ENCODE measurements around the gene RNF148. TPM values are rescaled to one million over a fixed set of nuclear protein-coding genes. Genes with fewer than 3 reads are reported as not detected.

RNF148 gene
- total RNA-seq, 4 donors from 2014 or later: 3.4 to 7.4 (median 4.8) TPM

DNA sequence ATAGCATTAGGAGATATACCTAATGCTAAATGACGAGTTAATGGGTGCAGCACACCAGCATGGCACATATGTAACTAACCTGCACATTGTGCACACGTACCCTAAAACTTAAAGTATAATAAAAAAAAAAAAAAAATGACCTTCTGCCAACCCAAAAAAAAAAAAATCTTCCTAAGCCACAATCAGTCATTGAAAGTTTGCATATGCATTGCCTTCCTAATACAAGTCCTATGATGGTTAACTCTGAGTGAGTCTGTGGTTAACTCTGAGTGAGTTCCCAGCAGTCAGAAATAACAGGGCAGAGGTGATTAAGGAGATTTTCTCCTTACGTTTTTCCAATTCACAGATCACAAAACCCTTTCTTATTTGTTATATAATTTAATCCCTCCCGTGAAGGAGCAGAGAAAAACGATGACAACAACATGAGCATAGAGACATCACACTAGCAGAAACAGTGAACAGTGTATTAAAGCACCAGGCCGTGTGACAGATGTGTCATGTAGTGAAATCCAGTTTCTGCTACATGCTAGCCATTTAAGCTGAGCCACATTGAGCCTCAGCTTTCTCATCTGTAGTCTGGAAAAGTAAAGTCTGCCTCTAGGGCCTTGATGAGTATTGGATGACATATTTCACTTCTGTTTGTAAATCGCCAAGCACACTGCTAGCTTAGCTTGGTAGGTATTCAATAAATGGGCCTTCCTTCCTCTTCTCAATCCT, 7.4 kb upstream of the RNF148 start:
- no peak for DNase-seq
- intact Hi-C loops (cut with DNase I; ENCODE audit: low total_unique reads): no loop called here
- H3K9me3 ChIP-seq: no peaks in the 10 kb centered on the region
- no peak overlapping the region for H3K27ac ChIP-seq
- H3K27me3 ChIP-seq: no peaks in the 10 kb centered on the region
- H3K36me3 ChIP-seq: no peaks in the 10 kb centered on the region
- TF ChIP-seq, protein P1, sequence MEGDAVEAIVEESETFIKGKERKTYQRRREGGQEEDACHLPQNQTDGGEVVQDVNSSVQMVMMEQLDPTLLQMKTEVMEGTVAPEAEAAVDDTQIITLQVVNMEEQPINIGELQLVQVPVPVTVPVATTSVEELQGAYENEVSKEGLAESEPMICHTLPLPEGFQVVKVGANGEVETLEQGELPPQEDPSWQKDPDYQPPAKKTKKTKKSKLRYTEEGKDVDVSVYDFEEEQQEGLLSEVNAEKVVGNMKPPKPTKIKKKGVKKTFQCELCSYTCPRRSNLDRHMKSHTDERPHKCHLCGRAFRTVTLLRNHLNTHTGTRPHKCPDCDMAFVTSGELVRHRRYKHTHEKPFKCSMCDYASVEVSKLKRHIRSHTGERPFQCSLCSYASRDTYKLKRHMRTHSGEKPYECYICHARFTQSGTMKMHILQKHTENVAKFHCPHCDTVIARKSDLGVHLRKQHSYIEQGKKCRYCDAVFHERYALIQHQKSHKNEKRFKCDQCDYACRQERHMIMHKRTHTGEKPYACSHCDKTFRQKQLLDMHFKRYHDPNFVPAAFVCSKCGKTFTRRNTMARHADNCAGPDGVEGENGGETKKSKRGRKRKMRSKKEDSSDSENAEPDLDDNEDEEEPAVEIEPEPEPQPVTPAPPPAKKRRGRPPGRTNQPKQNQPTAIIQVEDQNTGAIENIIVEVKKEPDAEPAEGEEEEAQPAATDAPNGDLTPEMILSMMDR (IDR thresholded peaks at IDR 0.05): no peak
- no peak for TF ChIP-seq POLR2A (IDR thresholded peaks at IDR 0.05)
- no peak overlapping the region for H3K4me3 ChIP-seq
- no peaks in the 10 kb centered on the region for H3K4me1 ChIP-seq

DNA sequence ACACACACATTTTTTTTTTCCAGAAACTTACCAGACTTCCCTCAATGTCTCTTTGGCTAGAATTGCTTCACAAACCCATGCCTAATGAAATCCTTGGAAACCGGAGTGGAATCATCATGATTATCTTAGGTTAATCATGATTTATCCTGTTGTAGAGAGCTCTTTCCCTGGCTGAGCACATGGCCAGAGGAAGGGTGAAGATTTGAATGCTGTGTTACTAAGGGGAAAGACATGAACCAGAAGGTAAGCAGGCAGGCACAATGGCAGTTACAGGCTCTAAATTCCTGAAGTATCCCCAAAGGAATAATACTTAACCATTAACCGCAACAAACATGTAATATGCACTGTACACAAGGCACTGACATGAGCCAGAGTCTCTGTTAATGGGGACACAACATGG, 4.1 kb upstream of the RNF148 start:
- no peaks in the 10 kb centered on the region for H3K4me1 ChIP-seq
- no peaks in the 10 kb centered on the region for H3K27me3 ChIP-seq
- no peak overlapping the region for H3K27ac ChIP-seq
- TF ChIP-seq POLR2A (IDR thresholded peaks at IDR 0.05): no peak
- TF ChIP-seq, protein P1 (IDR thresholded peaks at IDR 0.05): no peak
- no peak overlapping the region for H3K4me3 ChIP-seq
- H3K9me3 ChIP-seq: no peaks in the 10 kb centered on the region
- no peak for DNase-seq
- intact Hi-C loops (cut with DNase I; ENCODE audit: low total_unique reads): no loop called here
- no peaks in the 10 kb centered on the region for H3K36me3 ChIP-seq

DNA sequence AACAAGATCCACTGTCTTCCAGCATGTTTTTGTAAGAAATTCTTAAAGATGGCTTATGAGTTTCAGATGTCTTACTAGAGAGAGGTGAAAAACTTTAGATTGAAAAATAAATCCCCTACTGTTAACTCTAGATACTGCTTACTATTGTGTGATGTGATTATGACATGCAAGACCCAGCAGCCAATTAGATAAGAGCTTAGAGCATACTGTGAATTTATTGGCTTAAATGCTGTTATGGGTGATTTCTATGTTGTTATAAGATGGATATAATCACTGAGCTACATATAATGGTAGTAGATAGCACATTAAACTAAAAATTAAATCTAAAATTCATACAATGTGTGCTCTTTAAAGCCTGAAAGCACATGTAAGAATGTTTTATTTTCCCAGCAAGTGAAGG, 3.7 kb downstream of the RNF148 start, which contains the start of gene RNF133:
Gene RNF133 (minus strand): TSS at position 101 of the 400 bp plus-strand sequence. CDS start 199 bp downstream, outside the sequence.
- Histone ChIP-seq H3K36me3 (no peaks in the 10 kb centered on the region), H3K27ac (no peak within 1 kb of the TSS), H3K9me3 (no peaks in the 10 kb centered on the region), H3K4me1 (no peaks in the 10 kb centered on the region), H3K4me3 (no peak within 1 kb of the TSS), H3K27me3 (no peaks in the 10 kb centered on the region)
- TF ChIP-seq, protein P1 (IDR thresholded peaks at IDR 0.05): no peak
- TF ChIP-seq POLR2A (IDR thresholded peaks at IDR 0.05): no peak
- no peak for DNase-seq
- intact Hi-C loops (cut with DNase I; ENCODE audit: low total_unique reads): no loop called here

DNA sequence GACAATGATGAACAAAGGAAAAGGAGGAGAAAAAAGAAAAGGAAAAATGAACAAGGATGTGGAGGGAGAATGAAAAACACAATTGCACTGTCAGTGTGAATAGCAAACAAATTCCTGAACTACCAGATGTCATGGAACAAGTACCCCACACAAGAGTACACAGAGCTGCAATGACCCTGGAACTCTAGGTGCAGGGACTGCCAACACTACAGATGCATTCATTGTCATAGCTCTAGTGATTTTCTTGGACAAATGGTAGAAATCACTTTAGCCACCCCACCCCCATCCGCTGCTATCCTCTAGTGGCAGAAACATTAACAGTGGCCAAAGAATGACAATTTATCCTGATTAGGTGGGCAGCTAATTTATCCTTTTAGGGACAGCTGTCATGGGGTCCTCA, 6.9 kb downstream of the RNF148 start:
- DNase-seq: no peak
- intact Hi-C loops (cut with DNase I; ENCODE audit: low total_unique reads): no loop called here
- TF ChIP-seq, protein P1 (IDR thresholded peaks at IDR 0.05): no peak
- TF ChIP-seq POLR2A (IDR thresholded peaks at IDR 0.05): no peak
- Histone ChIP-seq H3K4me3 (no peak overlapping the region), H3K27me3 (no peaks in the 10 kb centered on the region), H3K9me3 (no peaks in the 10 kb centered on the region), H3K27ac (no peak overlapping the region), H3K4me1 (no peaks in the 10 kb centered on the region), H3K36me3 (no peaks in the 10 kb centered on the region)

DNA sequence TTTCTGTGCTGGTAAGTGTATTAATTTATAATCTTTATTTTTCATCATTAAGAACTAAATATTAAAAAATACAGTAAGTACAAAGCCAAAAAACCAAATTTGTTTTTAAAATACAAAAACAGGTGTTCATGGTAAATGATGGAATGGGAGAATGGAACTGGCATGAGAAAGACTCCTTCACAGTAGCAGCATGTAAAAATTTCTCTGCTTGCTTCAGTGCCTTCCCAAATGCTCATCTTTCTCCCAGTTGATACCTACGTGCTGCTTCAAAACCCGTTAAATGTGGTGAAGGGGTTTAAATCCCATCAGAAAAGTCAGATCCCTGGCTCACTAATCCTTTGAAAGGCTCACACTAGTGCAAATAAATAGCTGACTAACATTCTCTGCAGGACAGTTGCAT, 8.0 kb downstream of the RNF148 start:
- no peaks in the 10 kb centered on the region for H3K36me3 ChIP-seq
- H3K9me3 ChIP-seq: no peaks in the 10 kb centered on the region
- H3K27ac ChIP-seq: no peak overlapping the region
- no peaks in the 10 kb centered on the region for H3K4me1 ChIP-seq
- no peak for DNase-seq
- intact Hi-C loops (cut with DNase I; ENCODE audit: low total_unique reads): no loop called here
- H3K4me3 ChIP-seq: no peak overlapping the region
- H3K27me3 ChIP-seq: no peaks in the 10 kb centered on the region
- TF ChIP-seq, protein P1 (IDR thresholded peaks at IDR 0.05): no peak
- no peak for TF ChIP-seq POLR2A (IDR thresholded peaks at IDR 0.05)
